ENCODE results near the gene MKI67. TPM values are rescaled to one million over a fixed set of nuclear protein-coding genes. Genes with fewer than 3 reads are reported as not detected.

MKI67 gene
- total and polyA plus RNA-seq, 10 of the 15 experiments (the other 5 are each of a cell fraction or from before 2014, with no cell fraction given), result 22.3 to 183 (median 82.9) TPM

GRCh38 chr10:128174581-128175559, 48.6 kb upstream of the MKI67 start:
- WGBS (ENCODE audit: insufficient coverage, insufficient replicate concordance, low lambda C conversion rate, missing lambda C conversion rate), result 23% methylated on average over 4 of the region's 4 CpGs
- Histone ChIP-seq H3K27me3 (replicated peaks in 1 of 2; ENCODE audit: control insufficient read depth in 2 of 2, insufficient read depth in 2 of 2, low read length in 1 of 2) (no peaks in the 10 kb centered on the region), H3K79me2 (ENCODE audit: control insufficient read depth, insufficient read depth, low read length) (no peaks in the 10 kb centered on the region), H2AFZ (ENCODE audit: control insufficient read depth, low read depth, low read length) (no peak overlapping the region), H3K4me1 (ENCODE audit: control insufficient read depth, insufficient read depth, low read length) (no peaks in the 10 kb centered on the region), H3K4me2 (ENCODE audit: control insufficient read depth, insufficient read depth) (no peak overlapping the region), H3K9ac (ENCODE audit: control insufficient read depth, insufficient read depth, low read length) (no peak overlapping the region), H3K27ac (ENCODE audit: control insufficient read depth, insufficient read depth) (no peak overlapping the region), H3K9me3 (replicated peaks; ENCODE audit: control insufficient read depth, insufficient read depth, low read length) (peaks cover 2% of the 10 kb centered on the region; the same call in 1 of the 3 replicates), H3K36me3 (ENCODE audit: control insufficient read depth in 2 of 2, insufficient read depth in 2 of 2, low read length in 1 of 2) (no peaks in the 10 kb centered on the region), H3K4me3 (no peak overlapping the region), H4K20me1 (ENCODE audit: control insufficient read depth, insufficient read depth) (no peaks in the 10 kb centered on the region)
- RAD21 ChIA-PET (ENCODE audit: unreplicated experiment), result no interaction called here
- in situ Hi-C loops (cut with MboI) (no loop called here), intact Hi-C loops (cut with micrococcal nuclease; ENCODE audit: unreplicated experiment) (no loop called here)
- no peak for FAIRE-seq
- POLR2A ChIA-PET, result no interaction called here
- no peak for ATAC-seq
- CTCF ChIA-PET, result no interaction called here
- DNase-seq (ENCODE audit: low read depth, low spot score), result no peak
- TF ChIP-seq NR2C1 (IDR thresholded peaks at IDR 0.05) (no peak), NRF1 (conservative IDR thresholded peaks at IDR 0.05; ENCODE audit: low read depth, low read length) (no peak), SKIL (IDR thresholded peaks at IDR 0.05; ENCODE audit: low read depth, poor library complexity, severe bottlenecking) (no peak), REST (IDR thresholded peaks at IDR 0.05; ENCODE audit: low read depth, low read length) (no peak), SP1 (IDR thresholded peaks at IDR 0.05; ENCODE audit: low read depth, low read length) (no peak), CREM (IDR thresholded peaks at IDR 0.05; ENCODE audit: low read depth) (no peak), PML (IDR thresholded peaks at IDR 0.05; ENCODE audit: low read length) (no peak), SREBF2 (IDR thresholded peaks at IDR 0.05; ENCODE audit: low read length) (no peak), CHD2 (IDR thresholded peaks at IDR 0.05; ENCODE audit: borderline replicate concordance, low read depth, low read length) (no peak), STAT1 (conservative IDR thresholded peaks at IDR 0.05) (no peak), JUNB (IDR thresholded peaks at IDR 0.05) (no peak), CBX5 (IDR thresholded peaks at IDR 0.05; ENCODE audit: low read depth) (no peak), RFX5 (IDR thresholded peaks at IDR 0.05; ENCODE audit: low read depth, low read length) (no peak), DPF2 (IDR thresholded peaks at IDR 0.05) (no peak), MYC (IDR thresholded peaks at IDR 0.05; ENCODE audit: insufficient read depth, insufficient read length, insufficient replicate concordance, low read length, severe bottlenecking) (no peak)
- BruUV-seq (replicated peaks), result no TSS peak
- SMC1A ChIA-PET (ENCODE audit: uncharacterized antibody, unreplicated experiment), result interaction anchor here (0.6 kb wide), 1 partner anchor 561 kb away, joined by 3 read pairs; no protein-coding TSS in a partner anchor
